ENCODE data around the gene OR1F1. TPM values are rescaled to one million over a fixed set of nuclear protein-coding genes. Genes with fewer than 3 reads are reported as not detected.

Gene OR1F1
- total RNA-seq, 1 experiment from 2014 or later: not detected

GRCh38 chr16:3193221-3194212 is 5.5 kb downstream of the OR1F1 start:
- Histone ChIP-seq H2BK12ac (ENCODE audit: insufficient read length, low read depth, low read length) (no peak overlapping the region), H2AFZ (ENCODE audit: low read length) (no peak overlapping the region), H2BK5ac (ENCODE audit: insufficient read length, low read length) (no peak overlapping the region), H3K18ac (ENCODE audit: insufficient read length, low read depth, low read length) (no peak overlapping the region), H3K27me3 (ENCODE audit: insufficient read depth, low read length) (peaks cover 2% of the 10 kb centered on the region; the same call in 1 of the 2 replicates), H2BK15ac (ENCODE audit: low read depth, low read length) (no peak overlapping the region), H3K9me3 (ENCODE audit: control insufficient read depth, low read depth, low read length) (no peaks in the 10 kb centered on the region), H4K20me1 (ENCODE audit: control insufficient read depth, insufficient read depth, insufficient read length) (no peaks in the 10 kb centered on the region), H3T11ph (ENCODE audit: low read length) (no peak overlapping the region), H3K79me1 (ENCODE audit: insufficient read depth, low read depth, low read length, poor library complexity, severe bottlenecking) (no peaks in the 10 kb centered on the region), H3K79me2 (ENCODE audit: insufficient read depth, low read length) (no peaks in the 10 kb centered on the region), H3K4me1 (ENCODE audit: insufficient read depth, low read length) (no peaks in the 10 kb centered on the region), H3K23ac (ENCODE audit: insufficient read length, low read depth, low read length) (no peak overlapping the region), H3K9ac (ENCODE audit: extremely low read depth, insufficient read length, low read length) (no peak overlapping the region), H3K56ac (ENCODE audit: insufficient read length, low read depth, low read length) (no peak overlapping the region), H4K91ac (ENCODE audit: insufficient read length, low read depth, low read length) (no peak overlapping the region), H3K4ac (ENCODE audit: low read depth, low read length) (no peak overlapping the region), H4K8ac (replicated peaks; ENCODE audit: insufficient read length, low read depth, low read length) (no peak overlapping the region), H3K4me2 (ENCODE audit: insufficient read depth, insufficient read length, low read length) (no peak overlapping the region), H2AK5ac (ENCODE audit: insufficient read length, low read length) (no peak overlapping the region), H3K27ac (ENCODE audit: insufficient read length, low read depth, low read length) (no peak overlapping the region), H3K23me2 (ENCODE audit: insufficient read length, low read depth, low read length, poor library complexity, severe bottlenecking) (peaks cover 26% of the 10 kb centered on the region), H2BK120ac (ENCODE audit: low read depth, low read length, poor library complexity, severe bottlenecking) (no peak overlapping the region), H4K5ac (ENCODE audit: insufficient read length, low read depth, low read length) (no peak overlapping the region), H2BK20ac (ENCODE audit: low read depth, low read length, poor library complexity, severe bottlenecking) (no peak overlapping the region), H3K14ac (ENCODE audit: insufficient read depth, low read length) (no peak overlapping the region)
- H3K27ac Mint-ChIP-seq: no peak overlapping the region
- DNase-seq: no peak
- no CpG with 5 or more reads among the region's 49 CpGs for WGBS (ENCODE audit: extremely low coverage, insufficient read length, low lambda C conversion rate)
- H3K4me3 Mint-ChIP-seq: peak overlapping the region in 1 of 2 experiments; percentile 32; a peak in 2 of 5 replicates
- H3K27me3 Mint-ChIP-seq (ENCODE audit: low read depth): peaks cover 63% of the 10 kb centered on the region
- peaks cover 0 to 3% of the 10 kb centered on the region in 2 experiments; a peak in 2 of 5 replicates for H3K9me3 Mint-ChIP-seq
- no peak for TF ChIP-seq CTCF (conservative IDR thresholded peaks at IDR 0.05)
- H3K4me1 Mint-ChIP-seq: peaks cover 14 to 17% of the 10 kb centered on the region in 2 experiments
- H3K36me3 Mint-ChIP-seq (ENCODE audit: insufficient read depth in 1 of 3, low read depth in 3 of 3): no peaks in the 10 kb centered on the region; a peak in 1 of 7 replicates
